Occipital lobe (tissue), 2 donors: ENCODE data around the gene KDM2B. TPM values are rescaled to one million over a fixed set of nuclear protein-coding genes. Genes with fewer than 3 reads are reported as not detected.

ENCODE experiments used
- DNase-seq: peaks from one replicate; lab custom pipeline; 2025; lab: John Stamatoyannopoulos, UW
- total RNA-seq: library from RNA; depleted of rRNA; stranded (reverse); fragments of >200 nt; gene quantifications from one replicate; pipeline ENCODE4 v1.2.3, GENCODE V29; 2014

KDM2B gene
- total RNA-seq, 1 donor from 2014 or later: 113 TPM

DNA sequence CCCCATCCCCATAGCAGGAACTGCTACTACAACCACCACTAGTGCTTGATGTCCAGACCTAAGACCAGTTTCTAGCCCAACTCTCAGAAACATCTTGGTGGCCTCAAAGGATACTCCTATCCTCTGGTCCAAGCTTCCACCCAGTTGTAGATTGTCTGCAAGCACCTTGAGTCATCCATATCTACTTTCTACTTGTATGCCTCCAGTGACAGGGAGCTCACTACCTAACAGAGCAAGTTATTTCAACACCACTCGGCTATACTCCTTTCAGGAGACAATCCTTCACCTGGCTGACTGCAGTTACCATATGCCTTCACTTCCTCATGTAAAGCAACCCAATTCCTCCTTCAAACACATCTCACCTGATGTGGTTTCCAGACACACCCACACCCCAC lies 49.5 kb downstream of the KDM2B start:
- no peak for DNase-seq

DNA sequence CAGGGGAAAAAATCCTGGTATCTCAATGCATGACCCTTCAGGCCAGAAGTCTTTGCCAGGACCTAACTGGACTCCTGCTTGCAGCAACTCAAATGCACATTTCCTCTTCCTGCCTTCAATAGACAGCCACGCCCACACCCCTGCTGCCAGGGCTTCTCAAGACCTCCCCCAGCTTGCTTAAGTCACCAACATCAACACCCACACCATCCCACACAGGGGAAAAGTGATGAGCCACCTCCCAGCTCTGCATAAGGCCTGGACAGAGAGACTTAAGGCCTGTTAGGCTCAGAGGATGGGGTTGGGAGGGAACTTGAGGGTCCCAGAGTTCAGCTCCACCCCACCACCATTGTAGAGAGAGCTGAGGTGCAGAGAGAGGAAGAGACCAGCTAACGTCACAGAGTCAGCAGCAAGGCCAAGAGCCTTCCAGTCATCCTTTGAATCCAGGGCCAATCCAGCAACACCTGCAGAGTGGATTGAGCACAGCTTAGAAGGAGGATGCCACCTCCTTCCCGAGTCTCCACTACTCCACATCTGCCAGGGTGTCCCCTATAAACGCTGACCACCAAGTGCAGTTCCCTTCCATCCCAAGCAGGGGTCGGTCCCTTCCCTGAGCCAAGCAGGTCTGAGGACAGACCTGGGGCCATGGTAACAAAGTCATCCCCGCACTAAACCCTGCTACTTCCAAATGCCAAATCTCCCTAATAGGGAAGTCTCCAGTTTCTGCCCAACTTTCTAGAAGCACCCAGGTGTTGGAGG lies 50.0 kb downstream of the KDM2B start:
- peak; percentile 24 for DNase-seq

DNA sequence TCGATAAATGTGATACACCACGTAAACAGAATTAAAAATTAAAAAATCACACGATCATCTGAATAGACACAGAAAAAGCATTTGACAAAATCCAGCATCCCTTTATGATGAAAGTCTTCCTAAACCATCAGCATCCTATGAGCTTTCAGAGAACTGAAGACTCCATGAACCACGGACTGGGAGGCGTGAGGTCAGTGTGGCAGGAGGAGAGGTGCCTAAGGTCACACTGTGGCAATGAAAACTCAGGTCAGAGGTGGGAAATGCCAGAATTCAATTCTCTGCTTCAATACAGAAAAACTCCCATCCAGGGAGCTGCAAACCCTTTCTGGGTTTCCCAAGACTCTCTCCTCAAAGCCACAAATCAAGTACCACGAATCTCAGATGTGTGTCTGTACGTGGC lies 51.6 kb downstream of the KDM2B start:
- DNase-seq: no peak

DNA sequence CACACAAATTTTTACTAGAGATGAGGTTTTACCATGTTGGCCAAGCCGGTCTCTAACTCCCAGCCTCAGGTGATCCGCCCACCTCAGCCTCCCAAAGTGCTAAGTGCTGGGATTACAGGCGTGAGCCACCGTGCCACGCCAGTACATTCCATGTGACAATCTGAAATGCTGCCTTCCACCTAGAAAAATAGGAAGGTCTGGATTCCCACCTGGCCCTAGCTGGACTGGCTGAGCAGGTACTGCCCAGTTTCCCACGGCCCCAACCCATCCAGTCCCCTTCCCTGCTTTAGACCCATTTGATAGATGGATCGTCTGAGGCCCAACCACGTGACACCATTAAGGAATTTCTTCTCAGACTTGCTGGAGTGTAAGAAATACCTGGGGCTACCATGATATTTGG lies 55.4 kb downstream of the KDM2B start:
- no peak for DNase-seq

DNA sequence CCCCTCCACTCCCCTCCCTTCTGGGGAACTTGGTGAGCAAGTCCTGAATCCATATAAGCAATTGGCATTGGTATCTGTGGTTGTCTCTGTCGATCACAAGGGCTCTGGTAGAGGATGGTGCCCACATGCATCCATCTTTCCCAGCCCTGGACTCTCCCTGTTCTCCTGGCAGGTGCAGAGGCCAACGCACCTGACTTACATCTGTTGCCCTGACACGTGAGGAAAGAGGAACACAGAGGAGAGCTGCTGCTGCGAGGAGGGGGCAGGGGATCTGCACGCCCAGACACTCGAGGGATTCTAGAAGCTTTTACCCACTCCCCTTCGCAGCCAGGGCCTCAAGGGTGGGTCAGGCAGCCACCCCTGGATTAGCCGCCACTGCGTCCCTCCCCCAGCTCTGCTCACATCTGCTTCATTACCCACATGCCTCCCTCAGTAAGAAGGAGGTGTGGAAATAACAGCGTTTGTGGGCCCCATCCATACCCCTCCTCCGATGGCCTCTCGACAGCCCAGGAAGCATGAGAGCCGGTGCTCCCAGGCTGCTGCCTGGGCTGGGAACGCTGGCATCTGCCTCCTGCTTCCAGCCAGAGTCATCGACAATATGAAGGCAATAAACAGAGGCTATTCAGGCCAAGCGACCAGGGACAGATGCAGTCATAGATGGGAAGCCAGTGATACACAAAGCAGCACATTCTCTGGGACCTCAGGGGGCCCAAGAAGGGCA lies 56.5 kb downstream of the KDM2B start:
- no peak for DNase-seq

DNA sequence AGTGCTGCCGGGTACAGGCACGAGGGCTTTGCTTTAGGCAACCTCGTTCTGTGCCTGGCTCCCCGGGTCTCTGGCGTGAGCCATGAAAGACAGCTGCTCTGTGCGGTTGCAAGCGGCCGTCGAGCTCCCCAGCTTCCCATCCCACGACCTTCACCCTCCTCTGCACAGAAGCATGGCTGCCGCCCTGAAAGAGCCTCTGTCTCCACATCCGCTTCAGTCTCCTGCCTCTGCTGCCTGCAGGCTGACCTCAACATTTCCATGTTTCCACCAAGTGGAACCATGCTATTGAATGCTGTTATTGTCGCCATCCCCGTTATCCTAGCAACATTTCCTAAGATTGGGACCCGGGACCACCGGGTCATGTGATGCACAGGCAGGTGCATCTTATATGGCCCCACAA lies 57.1 kb downstream of the KDM2B start:
- peak; percentile 24 for DNase-seq

DNA sequence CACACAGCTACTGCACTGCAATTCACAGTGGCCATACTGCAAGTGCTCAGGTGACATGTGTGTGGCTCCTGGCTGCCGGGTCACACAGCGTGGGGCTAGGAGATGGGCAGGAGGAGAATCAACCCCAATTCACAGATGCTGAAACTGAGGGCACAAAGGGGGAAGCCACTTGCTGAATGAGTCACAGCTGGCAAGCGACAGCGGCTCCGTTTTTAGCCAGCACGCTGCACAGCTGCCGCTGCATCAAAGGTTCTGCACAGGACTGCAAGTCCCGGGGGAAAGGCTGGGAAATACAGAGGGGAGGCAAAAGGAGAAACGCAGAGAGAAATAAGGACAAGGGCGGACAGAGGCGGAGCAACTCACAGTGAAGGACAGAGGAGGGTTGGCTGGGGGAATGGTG lies 57.9 kb downstream of the KDM2B start:
- no peak for DNase-seq

DNA sequence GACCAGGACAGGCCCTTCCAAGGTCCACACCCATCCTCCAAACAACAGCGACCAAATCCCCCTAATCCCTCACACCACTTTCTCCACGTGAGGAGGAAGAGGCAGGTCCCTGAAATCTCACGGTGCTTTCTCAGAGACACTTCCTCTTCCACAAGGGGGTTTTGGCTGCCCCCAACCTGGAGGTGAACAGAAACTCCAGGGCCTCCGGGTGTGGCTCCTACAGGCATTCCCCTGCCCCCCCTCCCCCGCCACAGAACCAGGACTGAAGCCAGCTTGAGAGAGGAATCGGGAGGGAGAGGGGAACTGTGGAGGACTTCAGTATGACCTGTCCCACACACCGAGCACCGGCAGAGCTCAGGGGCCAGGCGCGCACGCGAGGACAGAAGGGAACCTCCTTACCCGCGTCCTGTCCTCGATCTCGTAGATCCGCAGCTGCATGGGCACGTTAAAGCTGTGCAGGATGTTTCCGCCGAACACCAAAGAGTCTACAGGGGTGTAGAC lies 60.2 kb downstream of the KDM2B start:
- DNase-seq: no peak

DNA sequence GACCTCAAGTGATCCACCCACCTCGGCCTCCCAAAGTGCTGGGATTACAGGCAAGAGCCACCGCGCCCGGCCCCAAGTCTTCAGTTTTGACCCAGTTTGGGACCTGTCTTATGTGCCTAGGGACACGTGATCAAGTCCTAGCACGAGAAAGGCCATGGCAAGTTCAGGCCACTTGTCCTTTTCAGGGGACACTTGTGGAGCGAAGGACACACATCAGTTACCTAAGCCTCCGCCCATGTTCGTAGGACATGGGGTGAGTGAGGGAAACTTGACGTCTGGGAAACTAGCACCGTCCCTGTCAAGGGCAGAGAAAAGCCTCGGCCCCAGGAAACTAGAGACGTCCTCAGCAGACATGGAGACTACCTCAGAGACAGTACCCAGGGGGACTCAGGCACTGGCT lies 60.7 kb downstream of the KDM2B start:
- no peak for DNase-seq

DNA sequence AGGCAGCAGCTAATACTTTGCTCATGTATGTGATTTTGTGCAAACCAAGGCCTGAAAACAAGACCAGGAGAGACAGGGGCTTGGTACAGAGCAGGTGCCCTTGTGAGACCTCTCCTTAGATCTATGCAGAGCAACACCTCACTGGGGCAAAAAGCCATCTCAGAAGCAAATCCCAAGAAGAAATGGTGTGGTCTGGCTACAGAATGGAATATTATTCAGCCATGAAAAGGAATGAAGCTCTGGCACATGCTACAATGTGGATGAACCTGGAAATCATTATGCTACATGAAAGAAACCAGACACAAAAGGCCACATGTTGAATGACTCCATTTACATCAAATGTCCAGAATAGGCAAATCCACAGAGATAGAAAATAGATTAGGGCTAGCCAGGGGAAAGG lies 61.6 kb downstream of the KDM2B start:
- no peak for DNase-seq

DNA sequence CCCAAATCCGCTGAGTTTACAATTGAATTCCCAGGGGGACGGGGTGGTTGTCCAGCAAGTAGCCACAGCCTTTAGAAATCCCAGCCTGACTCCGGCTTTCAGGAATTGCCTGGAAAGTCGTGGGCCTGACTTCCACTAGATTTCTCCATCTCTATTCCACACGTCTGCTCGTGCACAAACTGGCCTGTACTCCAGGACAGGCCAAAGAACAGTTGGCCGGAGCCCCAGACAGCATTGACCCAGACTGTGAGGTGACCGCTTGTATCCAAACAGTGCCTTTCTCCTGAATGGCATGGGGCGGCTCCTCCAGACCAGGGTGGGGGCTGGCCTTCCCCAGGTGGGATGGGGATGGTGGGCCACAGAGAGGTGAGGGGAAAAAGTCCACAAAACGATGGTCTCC lies 62.2 kb downstream of the KDM2B start:
- DNase-seq: no peak

DNA sequence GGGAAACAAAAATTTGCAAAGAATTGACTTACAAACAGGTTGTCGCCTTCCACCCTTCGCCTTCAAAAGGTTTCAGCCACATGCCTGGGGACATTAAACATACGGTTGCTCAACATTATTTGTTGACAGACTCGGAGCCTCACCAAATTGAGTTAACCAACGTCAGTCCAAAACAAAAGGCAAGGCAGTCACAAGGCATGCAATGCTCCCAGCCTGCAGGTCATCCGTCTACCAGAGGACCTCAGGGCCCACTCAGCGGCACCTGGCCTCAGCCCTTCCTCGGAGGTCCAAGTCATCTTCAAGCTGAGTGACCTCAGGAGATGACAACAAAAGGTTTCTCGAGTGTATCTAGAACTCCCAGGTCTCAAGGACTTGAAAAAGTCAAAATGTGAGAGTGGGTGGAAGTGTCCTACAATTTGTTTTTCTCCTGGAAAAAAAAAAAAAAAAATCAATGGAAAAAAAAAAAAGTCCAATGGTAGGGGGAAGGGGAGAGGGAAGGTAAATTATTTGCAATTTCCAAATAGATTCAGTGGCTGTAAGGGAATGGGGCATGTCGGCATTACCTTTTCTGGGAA lies 64.3 kb downstream of the KDM2B start:
- DNase-seq: no peak

DNA sequence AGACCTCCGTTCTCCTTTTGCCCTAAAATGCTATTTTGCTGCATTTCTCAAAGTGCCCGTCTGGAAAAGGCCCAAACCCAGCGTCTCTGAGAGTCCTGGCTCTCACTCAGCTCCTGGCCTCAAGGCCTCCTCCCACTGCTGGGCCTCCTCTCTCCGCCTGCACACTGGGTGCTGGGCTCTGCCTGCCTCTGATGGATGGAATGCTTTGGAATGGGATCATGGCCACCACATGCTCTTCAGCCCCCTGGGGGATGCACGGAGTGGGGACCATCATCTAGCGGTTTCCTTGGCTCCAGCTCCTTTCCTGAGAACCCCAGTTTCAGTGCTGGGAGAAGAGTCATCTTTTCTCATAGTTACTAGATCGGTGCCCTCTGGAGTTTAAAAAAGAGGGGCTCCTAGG lies 65.2 kb downstream of the KDM2B start:
- no peak for DNase-seq

DNA sequence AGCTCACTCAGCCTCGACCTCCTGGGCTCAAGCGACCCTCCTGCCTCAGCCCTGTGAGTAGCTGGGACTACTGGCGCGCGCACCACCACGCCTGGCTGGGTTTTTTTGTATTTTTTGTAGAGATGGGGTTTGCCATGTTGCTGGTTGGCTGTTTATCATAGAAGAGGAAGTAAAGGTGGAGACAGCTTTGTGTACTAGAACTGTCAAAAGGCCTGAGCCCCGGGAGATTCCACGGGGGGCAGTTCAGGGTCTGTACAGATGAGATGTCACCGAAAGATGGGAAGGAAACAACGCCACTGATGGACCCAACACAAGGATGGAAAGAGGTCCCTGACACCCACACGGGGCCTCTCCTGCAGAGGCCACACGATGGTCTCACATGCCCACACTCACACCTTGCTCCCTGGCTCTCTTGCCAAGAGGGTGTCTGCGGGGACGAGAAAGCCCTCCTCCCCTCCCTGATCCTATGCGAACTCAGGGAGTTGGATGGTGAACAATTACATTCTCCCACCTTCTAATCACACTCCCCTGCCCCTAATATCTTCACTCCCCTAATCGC lies 66.6 kb downstream of the KDM2B start:
- no peak for DNase-seq

DNA sequence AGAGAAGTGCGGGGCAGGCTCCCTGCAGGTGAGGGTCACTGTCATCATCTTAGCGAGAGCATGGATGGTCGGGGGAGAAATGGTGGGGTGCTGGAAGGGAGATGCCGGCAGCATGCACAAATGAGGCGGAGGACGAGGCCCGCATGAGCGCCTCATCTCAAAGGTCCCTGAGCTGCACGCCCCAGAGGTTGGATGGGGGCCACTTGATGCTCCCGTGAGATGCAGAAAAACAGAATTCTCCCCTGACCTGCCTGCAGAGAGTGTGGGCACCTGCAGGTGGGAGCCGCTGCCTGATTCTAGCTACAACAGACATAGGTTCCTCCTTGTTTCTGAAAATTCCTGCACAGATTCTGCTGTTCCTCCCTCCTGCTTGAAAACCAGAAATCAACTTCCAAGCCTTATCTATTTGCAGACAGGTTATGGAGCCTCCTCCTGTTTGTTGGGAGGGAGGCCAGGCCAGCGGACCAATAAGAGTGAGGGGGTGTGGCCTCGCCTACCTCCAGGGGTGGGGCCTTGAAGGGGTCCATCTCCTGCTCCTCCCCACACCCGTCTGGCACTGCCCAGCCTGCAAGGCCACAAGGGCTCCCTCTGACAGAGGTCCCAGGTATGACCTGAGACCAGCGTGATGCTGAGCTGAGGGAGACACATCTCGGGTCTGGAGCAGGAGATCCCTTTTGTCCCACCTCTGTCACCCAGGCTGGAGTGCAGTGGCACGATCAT lies 67.2 kb downstream of the KDM2B start:
- DNase-seq: no peak

DNA sequence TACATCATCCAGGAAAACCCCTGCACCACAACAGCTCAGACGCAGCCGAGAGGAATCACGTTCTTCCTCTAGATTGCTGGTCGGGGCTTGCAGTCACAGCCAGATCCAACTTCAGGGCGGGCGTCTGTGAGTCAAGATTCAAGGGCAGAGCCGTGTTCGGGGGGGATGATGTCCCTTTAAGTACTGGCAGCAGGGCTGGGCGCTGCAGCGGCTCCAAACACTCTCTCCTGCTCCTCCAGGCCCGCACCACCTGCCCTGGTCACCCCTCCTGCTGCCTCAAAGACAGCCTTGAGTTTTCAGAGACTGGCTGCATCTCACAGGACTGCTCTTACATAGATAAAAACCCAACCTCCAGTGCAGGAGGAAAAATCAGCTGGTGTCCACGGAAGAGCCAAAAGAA lies 68.3 kb downstream of the KDM2B start:
- no peak for DNase-seq

DNA sequence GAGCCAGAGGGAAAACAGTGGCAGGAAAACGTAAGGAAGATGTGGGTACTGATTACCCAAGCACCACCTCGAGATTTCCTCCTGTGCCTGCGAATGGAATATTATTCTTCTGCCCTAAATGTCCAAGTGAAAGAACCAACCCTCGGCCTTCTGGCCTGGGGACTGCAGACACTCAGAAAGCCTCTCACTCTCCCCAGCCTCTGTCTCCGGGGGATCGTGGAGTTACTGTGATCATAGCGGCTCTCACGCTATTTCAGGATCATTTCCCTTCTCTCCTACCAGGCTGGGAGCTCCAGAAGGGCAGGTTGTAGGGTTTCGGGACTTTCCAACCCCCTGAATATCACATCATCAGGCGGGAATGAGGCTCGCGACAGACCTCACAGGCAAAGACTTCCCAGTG lies 68.9 kb downstream of the KDM2B start:
- DNase-seq: no peak

DNA sequence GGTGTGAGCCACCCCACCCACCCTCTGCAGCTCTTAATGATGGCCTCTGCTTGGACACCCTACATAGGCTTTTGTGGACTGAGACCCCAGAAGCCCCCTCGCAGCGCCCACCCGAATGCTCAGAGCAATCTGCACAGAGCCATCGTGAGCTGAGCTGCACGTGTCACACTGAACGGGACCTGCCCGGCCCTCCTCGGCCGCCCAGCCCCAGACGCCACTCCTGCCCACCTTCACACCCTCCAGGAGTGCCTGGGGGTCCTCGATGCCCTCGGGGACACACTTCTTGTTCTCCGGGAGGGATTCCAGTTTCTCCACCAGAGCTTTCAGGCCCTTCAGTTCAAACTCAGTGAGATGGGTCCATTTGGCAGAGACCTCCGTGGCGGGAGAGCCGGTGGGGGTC lies 71.5 kb downstream of the KDM2B start:
- no peak for DNase-seq

DNA sequence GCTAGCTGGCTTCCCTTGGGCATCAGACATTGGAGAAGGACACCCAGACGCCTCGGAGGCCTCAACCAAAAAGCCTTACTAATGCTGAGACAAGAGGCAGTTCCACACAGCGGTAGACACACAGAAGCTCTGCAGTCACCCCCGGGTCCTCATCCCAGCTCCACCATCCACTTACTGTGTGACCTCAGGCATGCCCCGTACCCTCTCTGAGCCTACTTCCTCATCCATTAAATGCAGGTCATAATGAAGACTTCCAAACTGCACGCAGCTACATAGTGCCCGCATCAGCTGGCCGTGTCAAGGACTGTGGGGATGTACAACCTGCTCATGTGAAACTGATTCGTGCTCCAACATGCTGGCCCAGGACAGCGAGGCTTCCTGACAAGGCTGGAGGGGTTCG lies 72.3 kb downstream of the KDM2B start:
- DNase-seq: no peak

DNA sequence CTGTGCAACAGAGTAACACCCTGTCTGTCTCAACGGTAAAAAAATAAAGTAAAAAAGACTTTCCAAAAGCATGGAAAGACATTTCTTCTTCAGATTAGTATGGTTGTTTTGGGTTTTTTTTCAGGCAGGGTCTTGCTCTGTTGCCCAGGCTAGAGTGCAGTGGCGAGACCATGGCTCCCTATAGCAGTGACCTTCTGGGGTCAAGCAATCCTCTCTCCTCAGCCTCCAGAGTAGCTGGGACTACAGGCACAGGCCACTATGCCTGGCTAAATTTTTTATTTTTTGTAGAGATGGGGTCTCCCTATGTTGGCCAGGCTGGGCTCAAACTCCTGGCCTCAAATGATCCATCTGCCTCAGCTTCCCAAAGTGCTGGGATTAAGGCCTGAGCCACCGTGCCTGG lies 72.8 kb downstream of the KDM2B start:
- no peak for DNase-seq

DNA sequence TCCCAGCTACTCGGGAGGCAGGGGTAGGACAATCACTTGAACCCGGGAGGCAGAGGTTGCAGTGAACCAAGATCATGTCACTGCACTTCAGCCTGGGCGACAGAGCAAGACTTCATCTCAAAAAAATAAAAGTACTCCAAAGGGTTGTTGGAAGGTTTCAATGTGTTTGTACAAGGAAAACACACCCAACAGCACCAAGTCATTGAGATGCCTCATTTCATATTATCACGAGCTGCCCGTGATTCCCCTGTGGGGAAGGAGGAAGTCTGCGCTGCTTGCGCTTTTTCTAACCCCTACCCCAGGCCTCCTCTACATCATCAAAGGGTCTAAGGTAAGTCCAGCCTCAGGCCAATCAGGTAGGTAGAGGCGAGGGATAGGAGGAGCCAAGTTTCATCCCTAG lies 73.6 kb downstream of the KDM2B start:
- DNase-seq: no peak

DNA sequence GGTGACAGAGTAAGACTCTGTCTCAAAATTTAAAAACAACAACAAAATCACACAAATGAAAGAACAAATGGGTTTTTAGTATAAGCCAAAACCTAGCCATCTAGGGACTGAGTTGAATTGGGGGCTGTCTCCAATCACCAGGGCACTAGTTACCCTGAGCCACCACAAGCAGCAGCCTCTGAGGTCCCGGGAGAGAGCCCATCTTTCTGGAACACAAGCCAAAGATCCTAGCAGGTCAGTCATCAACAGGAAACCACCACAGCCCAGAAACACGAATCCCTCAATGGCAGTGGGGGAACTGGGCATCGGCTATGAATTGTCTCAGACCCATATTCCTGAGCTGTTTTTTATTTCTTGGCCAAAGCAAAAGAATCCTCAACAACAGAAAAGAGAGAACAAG lies 75.3 kb downstream of the KDM2B start:
- DNase-seq: no peak
